Colonic mucosa (tissue), 4 donors: ENCODE data around the gene CFAP54. TPM values are rescaled to one million over a fixed set of nuclear protein-coding genes. Genes with fewer than 3 reads are reported as not detected.

Source experiments
- DNase-seq: peaks from one replicate; pipeline ENCODE4 v3.0.0-alpha.2; 2020
- H3K27ac ChIP-seq: fragments of 200-600 bp; one replicate; pipeline ENCODE4 v1.8.0; 2021
- H3K27me3 ChIP-seq: fragments of 200-600 bp; one replicate; pipeline ENCODE4 v1.8.0; 2021
- H3K36me3 ChIP-seq: fragments of 200-600 bp; one replicate; pipeline ENCODE4 v1.8.0; 2021
- H3K4me1 ChIP-seq: fragments of 200-600 bp; one replicate; pipeline ENCODE4 v1.8.0; 2021; ENCODE audit warnings: mild to moderate bottlenecking
- H3K4me3 ChIP-seq: fragments of 200-600 bp; one replicate; pipeline ENCODE4 v1.8.0; 2021
- H3K9ac ChIP-seq, 2 donors: one replicate each; pipeline ENCODE4 v1.7.0; 2013; ENCODE audit warnings: control low read depth in 2 of 2, low read depth in 2 of 2, low read length in 2 of 2
- H3K9me3 ChIP-seq: fragments of 200-600 bp; one replicate; pipeline ENCODE4 v1.8.0; 2021
- CTCF ChIP-seq: fragments of 200-600 bp; IDR thresholded peaks from one replicate; pipeline ENCODE4 v1.8.0; 2022; ENCODE audit warnings: antibody characterized with exemption, mild to moderate bottlenecking
- intact Hi-C: fragments of 100-400 bp; cut with DNase I; formaldehyde crosslinking; loops from one replicate; pipeline ENCODE4 v1.14.1; 2022
- total RNA-seq, 2 donors: library from RNA; stranded (reverse); fragmentation: NEBNext Ultra II Directional in 1 of 2; extraction: Animal tissue kit (Norgen Biotek cat#: 25700) in 1 of 2; gene quantifications; one replicate each; pipeline ENCODE4 v1.2.1, GENCODE V29; 2021
- donor health status: healthy.
- donor health status: DM: no; HTN: no; CAD: no.
- donor health status: DM: no; HTN: no; CAD: no.

CFAP54 gene
- total RNA-seq, 2 donors from 2014 or later = 0.32 TPM

- Histone ChIP-seq H3K4me3 (no peak overlapping the region), H3K9ac (no peak overlapping the region), H3K4me1 (no peaks in the 10 kb centered on the region), H3K27ac (no peak overlapping the region), H3K9me3 (no peaks in the 10 kb centered on the region), H3K27me3 (no peaks in the 10 kb centered on the region), H3K36me3 (no peaks in the 10 kb centered on the region)
- no peak for TF ChIP-seq CTCF
- no peak for DNase-seq
- intact Hi-C loops = no loop called here
These were observed 334.9 kb downstream of the CFAP54 start for GRCh38 chr12:96824074-96824837.

DNA sequence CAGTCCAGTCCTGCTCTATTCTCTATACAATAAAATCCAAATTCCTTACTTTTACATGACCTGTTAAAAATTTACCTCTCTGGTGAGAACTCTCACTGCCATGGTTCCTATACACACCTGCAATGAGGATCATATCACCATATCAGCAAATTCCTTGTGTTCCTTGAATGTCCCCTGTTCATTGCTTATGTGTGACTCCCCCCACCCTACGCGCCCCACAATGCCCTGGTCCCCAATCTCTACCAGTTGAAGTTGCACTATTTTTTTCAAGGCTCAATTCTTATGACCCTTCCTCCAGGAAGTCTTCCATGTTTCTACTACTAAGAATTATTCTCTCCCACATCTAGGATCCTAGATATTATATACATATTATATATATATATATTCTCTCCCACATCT lies 335.5 kb downstream of the CFAP54 start:
- no peak for DNase-seq
- no peaks in the 10 kb centered on the region for H3K27me3 ChIP-seq
- intact Hi-C loops = no loop called here
- no peaks in the 10 kb centered on the region for H3K36me3 ChIP-seq
- no peak overlapping the region for H3K27ac ChIP-seq
- H3K4me3 ChIP-seq = no peak overlapping the region
- H3K9ac ChIP-seq = no peak overlapping the region
- no peaks in the 10 kb centered on the region for H3K9me3 ChIP-seq
- no peak for TF ChIP-seq CTCF
- H3K4me1 ChIP-seq = no peaks in the 10 kb centered on the region

DNA sequence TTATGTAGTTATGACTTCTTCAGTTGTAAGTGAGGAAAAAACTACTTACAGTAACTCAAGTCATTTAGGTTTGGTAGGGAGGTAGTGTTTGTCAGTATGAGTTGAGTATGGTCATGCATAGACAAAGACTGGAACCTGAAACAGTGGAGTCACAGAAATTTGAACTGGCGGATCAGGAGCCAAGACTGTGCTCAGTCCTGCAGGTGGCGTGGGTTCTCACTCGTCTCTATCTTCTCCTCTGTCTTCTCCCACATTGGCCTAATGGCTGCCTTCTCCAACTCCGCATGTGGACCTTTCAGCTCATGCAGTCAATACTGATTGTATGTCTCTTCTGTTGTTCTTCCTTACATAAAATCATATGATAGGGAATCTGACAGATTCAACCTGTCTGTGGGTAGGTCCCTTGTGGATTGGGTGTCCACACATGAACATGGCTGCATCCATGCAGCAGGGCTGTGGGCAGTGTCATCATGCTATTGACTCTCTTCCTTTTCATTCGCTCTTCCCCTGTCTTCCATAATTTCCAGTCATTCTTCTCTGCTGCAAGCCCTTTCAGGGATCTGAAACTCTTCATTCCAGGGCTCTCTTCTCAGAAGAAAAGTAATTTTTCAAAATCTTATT lies 338.9 kb downstream of the CFAP54 start:
- no peak for TF ChIP-seq CTCF
- H3K27ac ChIP-seq = no peak overlapping the region
- H3K9ac ChIP-seq = no peak overlapping the region
- H3K9me3 ChIP-seq = no peaks in the 10 kb centered on the region
- DNase-seq = no peak
- intact Hi-C loops = no loop called here
- H3K4me3 ChIP-seq = no peak overlapping the region
- H3K36me3 ChIP-seq = no peaks in the 10 kb centered on the region
- H3K4me1 ChIP-seq = no peaks in the 10 kb centered on the region
- H3K27me3 ChIP-seq = no peaks in the 10 kb centered on the region

GRCh38 chr12:96829354-96829753 lies 340.0 kb downstream of the CFAP54 start:
- no peak overlapping the region for H3K9ac ChIP-seq
- no peak overlapping the region for H3K27ac ChIP-seq
- H3K36me3 ChIP-seq = no peaks in the 10 kb centered on the region
- H3K27me3 ChIP-seq = no peaks in the 10 kb centered on the region
- no peak for TF ChIP-seq CTCF
- H3K9me3 ChIP-seq = no peaks in the 10 kb centered on the region
- no peaks in the 10 kb centered on the region for H3K4me1 ChIP-seq
- no peak for DNase-seq
- no peak overlapping the region for H3K4me3 ChIP-seq
- intact Hi-C loops = no loop called here

DNA sequence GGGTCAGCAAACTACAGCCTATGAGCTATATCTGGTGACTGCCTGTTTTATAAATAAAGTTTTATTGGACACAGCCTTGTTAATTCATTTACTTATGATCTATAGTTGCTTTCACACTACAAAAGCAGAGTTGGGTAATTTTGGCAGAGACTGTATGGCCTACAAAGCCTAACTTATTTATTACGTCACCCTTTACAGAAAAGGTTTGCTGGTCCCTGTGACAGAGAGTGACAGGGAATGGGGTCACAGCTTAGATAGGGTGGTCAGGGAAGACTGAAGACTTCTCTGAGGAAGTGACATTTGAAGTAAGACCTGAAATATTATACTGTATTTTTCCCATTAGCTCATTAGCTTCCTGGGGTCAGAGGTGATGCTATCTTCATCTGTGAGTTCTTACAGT lies 342.0 kb downstream of the CFAP54 start:
- Histone ChIP-seq H3K36me3 (no peaks in the 10 kb centered on the region), H3K4me3 (no peak overlapping the region), H3K27ac (no peak overlapping the region), H3K9ac (no peak overlapping the region), H3K9me3 (no peaks in the 10 kb centered on the region), H3K4me1 (no peaks in the 10 kb centered on the region), H3K27me3 (no peaks in the 10 kb centered on the region)
- no peak for TF ChIP-seq CTCF
- no peak for DNase-seq
- intact Hi-C loops = no loop called here
